ENCODE results near the gene PMEPA1.

PMEPA1 gene

DNA sequence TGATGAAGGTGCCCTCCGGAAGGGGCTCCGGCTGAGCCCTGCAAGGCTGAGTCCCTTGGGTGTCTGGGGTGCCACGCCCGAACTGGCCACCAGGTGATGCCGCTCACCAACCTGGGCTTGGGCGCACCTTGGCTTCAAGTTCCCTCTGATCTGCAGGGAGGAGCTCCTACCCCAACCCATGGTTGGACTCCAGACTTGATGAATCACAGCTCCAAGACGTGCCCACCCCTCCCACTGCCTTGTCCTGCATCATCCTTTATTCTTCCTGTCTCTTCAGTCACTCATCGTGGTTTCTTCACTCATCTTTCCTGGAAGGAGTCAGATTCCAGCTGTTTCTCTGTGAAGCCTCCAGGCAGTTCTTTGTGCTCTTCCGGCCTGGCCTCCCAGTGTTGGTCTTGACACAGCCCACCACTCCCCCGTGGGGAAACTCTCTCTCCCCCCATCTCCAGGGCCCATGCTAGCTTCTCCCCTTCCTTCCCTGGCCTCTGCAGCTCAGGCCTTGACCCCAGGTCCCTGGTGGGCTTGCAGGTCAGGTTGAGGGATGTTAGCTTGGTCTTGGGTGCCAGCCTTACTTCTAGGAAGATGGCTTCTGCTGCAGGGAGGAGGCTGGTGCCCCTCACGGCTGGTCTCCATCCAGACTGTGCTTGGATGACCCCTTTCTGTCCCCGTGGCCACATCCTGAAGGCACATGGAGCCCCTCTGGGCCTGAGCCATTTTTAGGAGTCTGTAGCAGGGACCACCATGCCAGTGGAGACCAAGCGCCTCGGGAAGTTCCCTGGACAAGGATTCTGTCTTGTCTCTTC, 87.0 kb downstream of the PMEPA1 start:
- H3K4me3 ChIP-seq, result no peak overlapping the region
- no peak for DNase-seq (ENCODE audit: low read depth, low spot score)
- no peaks in the 10 kb centered on the region for H3K36me3 ChIP-seq (ENCODE audit: insufficient read depth, low read length)
- TF ChIP-seq POLR2AphosphoS5 (IDR thresholded peaks at IDR 0.05; ENCODE audit: borderline replicate concordance, low read depth, low read length) (no peak), EZH2 (IDR thresholded peaks at IDR 0.05) (no peak), FOXP2 (optimal IDR thresholded peaks at IDR 0.05; ENCODE audit: control extremely low read depth, extremely low read length, insufficient read depth) (no peak)
- no peaks in the 10 kb centered on the region; the same call in 1 of the 2 replicates for H3K9me3 ChIP-seq (ENCODE audit: low read depth, low read length)
- no peak overlapping the region for H3K27ac ChIP-seq
- H3K9ac ChIP-seq (ENCODE audit: insufficient read length), result no peak overlapping the region

DNA sequence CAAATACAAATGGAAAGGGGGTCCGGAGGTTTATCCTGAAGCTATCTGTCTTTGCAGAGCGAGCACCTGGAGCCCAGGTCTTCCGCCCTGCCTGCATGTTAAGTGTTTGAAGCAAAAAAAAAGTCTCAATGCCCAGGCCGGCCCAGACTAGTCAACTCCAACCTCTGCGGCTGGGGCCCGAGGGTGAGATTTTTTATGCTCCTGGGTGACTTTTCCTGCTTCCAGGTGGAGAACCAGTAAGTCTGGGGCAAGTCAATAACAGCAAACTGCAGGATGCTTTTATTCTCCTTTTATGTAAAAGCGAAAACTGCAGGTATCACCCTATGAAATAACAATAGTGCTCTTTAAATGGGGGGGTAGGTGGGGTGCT, 87.6 kb downstream of the PMEPA1 start:
- TF ChIP-seq EZH2 (IDR thresholded peaks at IDR 0.05), result no peak
- TF ChIP-seq POLR2AphosphoS5 (IDR thresholded peaks at IDR 0.05; ENCODE audit: borderline replicate concordance, low read depth, low read length), result no peak
- TF ChIP-seq FOXP2 (optimal IDR thresholded peaks at IDR 0.05; ENCODE audit: control extremely low read depth, extremely low read length, insufficient read depth), result no peak

DNA sequence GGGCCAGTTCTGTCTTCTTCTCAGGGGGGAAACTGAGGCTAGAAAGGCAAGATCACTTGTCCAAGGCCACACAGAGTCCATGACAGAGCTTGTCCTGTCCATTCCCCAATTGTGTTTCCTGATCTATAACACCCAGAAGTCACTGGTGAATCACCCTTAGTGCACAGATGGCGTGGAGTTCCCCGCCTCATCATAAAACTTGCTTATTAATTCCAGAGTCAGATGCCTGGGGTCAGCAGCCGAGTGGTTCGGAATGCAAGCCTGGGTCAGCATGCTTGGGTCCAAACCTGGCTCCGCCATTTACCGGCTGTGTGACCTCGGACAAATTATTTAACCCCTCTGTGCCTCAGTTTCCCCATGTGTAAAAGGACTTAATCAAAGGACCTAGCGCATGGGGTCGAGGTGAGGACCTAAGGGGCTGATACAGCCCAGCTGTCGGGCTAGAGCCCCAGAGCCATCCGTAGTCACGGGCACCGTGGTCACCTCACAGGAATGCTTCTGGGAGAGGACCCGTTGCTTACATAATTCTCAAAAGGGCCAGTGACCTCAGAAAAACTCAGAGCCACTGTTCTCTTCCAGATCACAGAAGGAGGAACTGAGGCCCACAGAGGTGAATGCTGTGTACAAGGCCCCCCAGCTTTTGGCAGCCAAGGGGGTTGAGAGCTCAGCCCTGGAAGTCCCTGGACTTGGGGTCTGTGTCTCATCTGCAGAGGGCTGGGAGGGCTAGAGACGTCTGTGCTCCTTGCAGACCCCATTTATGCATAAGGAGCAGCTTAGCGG, 88.2 kb downstream of the PMEPA1 start:
- TF ChIP-seq FOXP2 (optimal IDR thresholded peaks at IDR 0.05; ENCODE audit: control extremely low read depth, extremely low read length, insufficient read depth), result no peak
- TF ChIP-seq EZH2 (IDR thresholded peaks at IDR 0.05), result no peak
- no peak for TF ChIP-seq POLR2AphosphoS5 (IDR thresholded peaks at IDR 0.05; ENCODE audit: borderline replicate concordance, low read depth, low read length)
- Histone ChIP-seq H3K9me3 (ENCODE audit: low read depth, low read length) (no peaks in the 10 kb centered on the region; the same call in 1 of the 2 replicates), H3K36me3 (ENCODE audit: insufficient read depth, low read length) (no peaks in the 10 kb centered on the region), H3K4me3 (no peak overlapping the region), H3K27ac (no peak overlapping the region), H3K9ac (ENCODE audit: insufficient read length) (no peak overlapping the region)
- DNase-seq (ENCODE audit: low read depth, low spot score), result no peak

More for the DNA sequence above, 87.6 kb downstream of the PMEPA1 start:
- DNase-seq (ENCODE audit: low read depth, low spot score), result no peak
- Histone ChIP-seq H3K9me3 (ENCODE audit: low read depth, low read length) (no peaks in the 10 kb centered on the region; the same call in 1 of the 2 replicates), H3K4me3 (no peak overlapping the region), H3K36me3 (ENCODE audit: insufficient read depth, low read length) (no peaks in the 10 kb centered on the region), H3K9ac (ENCODE audit: insufficient read length) (no peak overlapping the region), H3K27ac (no peak overlapping the region)

DNA sequence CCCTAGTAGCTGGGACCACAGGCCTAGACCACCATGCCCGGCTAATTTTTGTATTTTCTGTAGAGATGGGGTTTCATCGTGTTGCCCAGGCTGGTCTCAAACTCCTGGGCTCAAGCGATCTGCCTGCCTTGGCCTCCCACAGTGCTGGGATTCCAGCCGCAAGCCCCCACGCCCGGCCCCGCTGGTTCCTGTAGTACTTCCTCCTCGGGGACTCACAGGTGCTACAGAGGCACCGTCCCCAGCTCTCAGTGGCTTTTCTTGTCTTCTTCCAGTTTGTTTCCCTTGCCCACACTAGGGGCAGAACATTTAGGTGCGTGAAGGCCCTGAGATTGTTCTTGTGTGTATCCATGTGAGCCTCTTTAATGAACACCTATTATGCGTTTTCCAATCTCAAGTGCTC, 88.8 kb downstream of the PMEPA1 start:
- no peak for DNase-seq (ENCODE audit: low read depth, low spot score)
- Histone ChIP-seq H3K9ac (ENCODE audit: insufficient read length) (no peak overlapping the region), H3K4me3 (no peak overlapping the region), H3K27ac (no peak overlapping the region), H3K36me3 (ENCODE audit: insufficient read depth, low read length) (no peaks in the 10 kb centered on the region), H3K9me3 (ENCODE audit: low read depth, low read length) (no peaks in the 10 kb centered on the region; the same call in 1 of the 2 replicates)
- TF ChIP-seq EZH2 (IDR thresholded peaks at IDR 0.05), result no peak
- TF ChIP-seq FOXP2 (optimal IDR thresholded peaks at IDR 0.05; ENCODE audit: control extremely low read depth, extremely low read length, insufficient read depth), result no peak
- TF ChIP-seq POLR2AphosphoS5 (IDR thresholded peaks at IDR 0.05; ENCODE audit: borderline replicate concordance, low read depth, low read length), result no peak

DNA sequence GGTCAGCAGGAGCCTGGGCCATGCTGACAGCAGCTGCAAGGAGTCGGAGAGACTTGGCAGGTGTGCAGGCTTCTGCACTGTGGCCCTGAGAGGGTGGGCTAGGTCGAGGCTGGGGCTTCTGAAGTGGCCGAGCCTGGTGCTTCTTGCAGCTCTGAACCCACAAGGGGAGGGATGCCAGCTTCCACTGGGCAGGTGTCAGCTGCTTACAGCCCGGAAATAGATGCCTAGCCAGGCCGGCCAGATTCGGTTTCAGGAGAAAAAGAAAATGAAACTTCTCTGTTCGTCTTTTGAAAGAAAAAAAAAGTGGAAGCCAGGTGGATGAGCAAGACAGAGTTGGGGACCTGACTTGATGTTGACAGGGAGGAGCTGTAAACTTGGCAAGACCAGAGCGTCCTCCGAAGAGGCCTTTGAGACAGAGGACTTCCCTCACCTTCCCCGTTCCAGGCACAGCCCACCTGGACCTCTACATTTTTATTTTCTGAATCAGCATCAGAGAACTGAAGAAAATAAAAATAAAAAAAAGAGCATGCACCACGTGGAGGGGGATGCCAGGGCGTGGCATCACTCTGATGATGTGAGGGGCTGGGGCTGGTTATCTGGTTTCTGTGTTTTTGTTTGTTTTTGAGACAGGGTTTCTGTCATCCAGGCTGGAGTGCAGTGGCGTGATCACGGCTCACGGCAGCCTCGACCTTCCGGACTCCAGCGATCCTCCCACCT, 89.4 kb downstream of the PMEPA1 start, which contains the start of gene ZBP1:
ZBP1 (minus strand) TSS at position 153 of the 717 bp plus-strand sequence; CDS start at position 22, 131 bp downstream.
- no peak for DNase-seq (ENCODE audit: low read depth, low spot score)

DNA sequence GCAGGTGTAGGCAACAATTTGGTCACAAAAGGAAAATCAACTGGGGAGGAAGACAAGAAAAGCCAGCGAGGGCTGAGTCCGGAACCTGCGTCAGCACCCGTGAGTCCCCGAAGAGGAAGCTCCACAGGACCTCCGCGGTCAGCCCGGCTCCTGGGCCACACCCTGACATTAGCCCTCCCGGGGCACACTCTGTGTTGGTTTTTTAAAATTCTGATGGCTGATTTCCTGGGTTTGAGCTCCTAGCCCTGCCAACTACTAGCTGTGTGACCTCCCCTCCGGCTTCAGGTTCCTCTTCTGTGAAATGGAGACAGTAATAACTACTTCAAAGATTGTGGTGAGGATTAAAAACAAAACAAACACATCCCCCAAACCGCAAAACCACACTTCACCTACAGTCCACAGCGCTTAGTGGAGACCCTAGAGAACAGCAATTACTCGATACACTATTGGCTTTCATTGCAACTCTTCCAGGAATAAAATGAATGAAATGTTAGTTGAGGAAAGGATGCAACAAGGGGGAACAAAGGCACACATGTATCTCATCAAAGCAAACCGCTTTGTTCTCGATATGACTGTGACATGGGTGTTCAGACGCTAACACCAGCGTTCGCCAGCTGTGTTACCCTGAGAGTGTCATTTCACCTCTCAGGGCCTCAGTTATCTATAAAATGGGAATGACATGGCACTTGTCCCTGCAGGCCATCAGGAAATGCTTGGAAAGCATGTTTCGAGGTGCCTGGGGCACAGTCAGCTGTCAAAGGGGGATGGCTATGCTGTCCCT, 90.6 kb downstream of the PMEPA1 start:
- Histone ChIP-seq H3K9me3 (ENCODE audit: low read depth, low read length) (no peaks in the 10 kb centered on the region), H3K27ac (no peak overlapping the region), H3K36me3 (ENCODE audit: insufficient read depth, low read length) (no peaks in the 10 kb centered on the region), H3K9ac (ENCODE audit: insufficient read length) (no peak overlapping the region), H3K4me3 (no peak overlapping the region)
- no peak for DNase-seq (ENCODE audit: low read depth, low spot score)
- TF ChIP-seq POLR2AphosphoS5 (IDR thresholded peaks at IDR 0.05; ENCODE audit: borderline replicate concordance, low read depth, low read length) (no peak), FOXP2 (optimal IDR thresholded peaks at IDR 0.05; ENCODE audit: control extremely low read depth, extremely low read length, insufficient read depth) (no peak), EZH2 (IDR thresholded peaks at IDR 0.05) (no peak)

More for the DNA sequence above, 89.4 kb downstream of the PMEPA1 start, which contains the start of gene ZBP1:
- no peaks in the 10 kb centered on the region for H3K36me3 ChIP-seq (ENCODE audit: insufficient read depth, low read length)
- no peak within 1 kb of the TSS for H3K9ac ChIP-seq (ENCODE audit: insufficient read length)
- no peaks in the 10 kb centered on the region; the same call in 1 of the 2 replicates for H3K9me3 ChIP-seq (ENCODE audit: low read depth, low read length)
- TF ChIP-seq EZH2 (IDR thresholded peaks at IDR 0.05), result no peak
- TF ChIP-seq FOXP2 (optimal IDR thresholded peaks at IDR 0.05; ENCODE audit: control extremely low read depth, extremely low read length, insufficient read depth), result no peak
- no peak within 1 kb of the TSS for H3K27ac ChIP-seq
- no peak within 1 kb of the TSS for H3K4me3 ChIP-seq

DNA sequence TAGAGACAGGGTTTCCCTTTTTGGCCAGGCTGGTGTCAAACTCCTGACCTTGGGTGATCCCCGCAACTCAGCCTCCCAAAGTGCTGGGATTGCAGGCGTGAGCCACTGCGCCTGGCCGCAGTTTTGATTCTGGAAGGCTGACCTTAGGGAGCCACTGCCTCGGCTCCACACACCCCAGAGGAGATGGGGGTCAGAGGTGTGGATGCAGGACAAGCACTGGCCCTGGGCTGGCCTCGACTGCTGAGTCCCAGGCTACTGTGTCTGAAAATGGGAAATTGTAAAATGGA, 91.1 kb downstream of the PMEPA1 start:
- Histone ChIP-seq H3K36me3 (ENCODE audit: insufficient read depth, low read length) (no peaks in the 10 kb centered on the region), H3K9ac (ENCODE audit: insufficient read length) (no peak overlapping the region), H3K9me3 (ENCODE audit: low read depth, low read length) (no peaks in the 10 kb centered on the region), H3K27ac (no peak overlapping the region), H3K4me3 (no peak overlapping the region)
- TF ChIP-seq FOXP2 (optimal IDR thresholded peaks at IDR 0.05; ENCODE audit: control extremely low read depth, extremely low read length, insufficient read depth), result no peak
- TF ChIP-seq POLR2AphosphoS5 (IDR thresholded peaks at IDR 0.05; ENCODE audit: borderline replicate concordance, low read depth, low read length), result no peak
- no peak for TF ChIP-seq EZH2 (IDR thresholded peaks at IDR 0.05)
- DNase-seq (ENCODE audit: low read depth, low spot score), result no peak
